ENCODE data around the gene IL23A.
"Not testable (repeated sequence)": the region's sequence is repeated elsewhere in the genome, so short reads cannot be mapped to it uniquely, and the experiment has no call there.

The IL23A gene

DNA sequence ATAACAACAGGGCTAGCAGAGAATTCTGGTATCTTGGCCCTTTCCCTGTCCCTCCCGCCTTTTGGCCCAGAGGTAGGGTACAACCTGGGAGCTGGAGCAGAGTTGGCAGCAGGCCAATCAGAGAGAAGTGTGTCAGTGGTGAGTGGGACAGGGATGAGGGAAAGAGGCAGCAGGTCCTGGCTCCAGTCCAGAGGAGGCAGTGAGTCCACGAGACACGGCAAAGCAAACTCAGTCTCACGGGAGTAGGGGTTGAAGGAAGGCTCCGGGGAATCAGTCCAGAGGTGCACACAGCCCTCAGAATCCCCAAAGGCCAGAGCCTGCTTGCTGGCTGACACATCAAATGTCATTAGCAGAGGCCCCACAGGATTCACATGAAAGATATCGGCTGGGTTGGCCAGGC is 12.2 kb upstream of the IL23A start:
- no peak for FAIRE-seq

DNA sequence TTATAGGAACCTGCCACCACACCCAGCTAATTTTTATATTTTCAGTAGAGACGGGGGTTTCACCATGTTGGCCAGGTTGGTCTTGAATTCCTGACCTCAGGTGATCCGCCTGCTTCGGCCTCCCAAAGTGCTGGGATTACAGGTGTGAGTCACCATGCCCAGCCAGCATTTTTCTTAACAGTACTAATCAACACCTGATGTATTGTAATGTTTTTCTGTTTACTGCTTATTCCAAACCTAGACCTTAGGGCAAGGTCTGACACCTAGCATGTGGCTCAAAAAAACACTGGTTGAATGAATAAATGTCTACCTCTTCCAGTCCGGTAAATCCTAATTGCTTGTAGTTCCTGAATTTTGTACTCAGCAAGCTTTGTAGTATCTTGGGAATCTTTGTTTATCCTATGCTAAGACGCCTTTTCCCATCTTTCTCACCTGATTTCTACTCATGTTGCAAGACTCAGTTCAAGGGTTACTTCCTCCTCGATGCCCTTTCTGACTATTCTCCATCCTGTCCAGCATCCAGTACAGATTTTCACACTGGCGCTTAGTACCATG is 7.7 kb upstream of the IL23A start:
- no peak for FAIRE-seq

DNA sequence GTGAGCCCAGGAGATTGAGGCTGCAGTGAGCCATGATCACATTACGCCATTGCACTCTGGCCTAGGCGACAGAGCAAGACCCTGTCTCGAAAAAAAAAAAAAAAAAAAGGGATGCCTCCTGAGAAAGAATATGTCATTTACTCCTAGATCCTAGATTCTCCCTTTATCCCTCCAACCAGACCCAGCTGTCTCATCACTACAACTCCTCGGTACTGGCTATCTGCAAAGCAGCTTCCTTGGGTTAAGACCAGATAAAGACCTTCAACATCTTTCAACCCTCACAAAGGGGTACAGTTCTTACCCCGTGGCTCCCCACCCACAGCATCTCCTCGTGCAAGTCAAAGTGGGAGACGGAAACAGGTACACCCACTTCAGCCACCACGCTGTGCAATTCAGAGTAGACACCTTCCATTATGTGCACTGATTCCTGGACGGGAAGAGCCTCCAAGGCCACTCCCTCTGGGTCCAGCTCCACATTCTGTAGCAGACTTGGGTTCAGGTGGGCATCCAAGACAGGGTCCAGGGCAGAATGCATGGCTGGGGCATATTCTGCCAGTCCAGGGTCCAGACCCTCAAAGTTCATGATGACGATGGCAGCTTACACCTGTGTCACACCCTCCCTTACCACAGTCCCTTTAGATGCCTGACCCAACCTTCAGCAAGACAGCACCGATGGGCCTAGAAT is 6.0 kb upstream of the IL23A start:
- no peak for FAIRE-seq

DNA sequence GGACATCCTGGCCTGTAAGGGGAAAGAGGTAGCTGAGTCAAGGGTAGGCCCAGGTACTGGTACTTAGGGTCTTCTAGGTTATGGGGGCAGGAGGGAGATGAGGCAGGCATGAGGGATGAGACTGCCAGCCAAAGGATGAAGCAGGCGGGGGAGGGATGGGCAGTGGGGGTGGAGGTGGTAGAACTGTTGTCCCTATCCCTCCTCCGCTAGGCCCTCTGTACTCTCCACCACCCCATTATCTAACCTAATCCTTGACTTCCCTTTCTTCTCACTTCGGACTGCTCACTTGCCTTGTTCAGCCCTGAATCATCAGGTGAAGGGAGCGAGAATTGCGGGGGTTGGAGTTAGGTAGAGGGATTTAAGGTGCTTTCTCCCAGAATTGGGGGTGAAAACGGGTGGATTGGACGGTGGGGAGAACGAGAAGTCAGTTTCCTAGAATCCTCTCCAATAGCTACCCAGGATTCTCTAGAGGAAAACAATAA is 5.4 kb upstream of the IL23A start:
- FAIRE-seq, result no peak

DNA sequence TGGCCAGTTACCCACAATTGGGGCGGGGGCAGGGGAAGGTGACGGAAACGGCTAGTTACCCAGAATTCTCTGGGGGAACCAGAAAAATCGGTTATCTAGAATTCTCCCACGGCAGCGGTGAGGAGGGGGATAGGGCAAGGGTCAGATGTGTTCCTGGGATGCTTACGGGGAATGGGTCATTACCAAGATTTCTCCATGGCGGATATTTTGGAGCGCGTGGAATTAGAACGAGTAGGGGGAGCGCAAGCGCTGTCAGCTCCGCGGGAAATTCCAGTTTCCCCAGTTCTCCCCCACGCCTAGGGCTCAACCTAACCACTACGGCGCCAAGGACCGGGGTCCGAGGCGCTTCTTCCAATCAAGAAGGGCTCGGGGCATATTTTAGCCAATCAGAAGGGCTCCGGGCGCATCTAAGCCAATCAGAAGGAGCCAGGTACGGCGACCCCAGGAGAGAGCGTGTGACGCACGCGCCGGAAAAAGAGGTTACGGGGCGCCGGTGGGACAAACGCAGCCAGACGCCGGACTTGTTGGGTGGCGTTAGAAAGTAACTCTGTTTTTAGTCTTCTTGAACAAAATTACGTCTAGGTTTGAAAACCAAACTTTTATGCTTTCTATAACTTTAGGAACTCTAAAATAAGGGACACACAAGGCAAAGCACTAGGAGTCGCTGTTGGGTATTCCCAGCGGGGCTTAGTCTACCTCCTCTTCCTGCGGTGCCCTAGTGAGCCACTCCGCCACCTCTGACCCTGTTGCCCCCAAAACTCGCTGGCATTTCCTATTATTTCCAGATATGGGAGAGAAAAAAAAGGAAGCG is 4.8 kb upstream of the IL23A start, which contains the start of gene PAN2:
PAN2 (minus strand) TSS at position 322 of the 811 bp plus-strand sequence. CDS start 906 bp downstream, outside the sequence.
- peak; percentile 24 for FAIRE-seq

DNA sequence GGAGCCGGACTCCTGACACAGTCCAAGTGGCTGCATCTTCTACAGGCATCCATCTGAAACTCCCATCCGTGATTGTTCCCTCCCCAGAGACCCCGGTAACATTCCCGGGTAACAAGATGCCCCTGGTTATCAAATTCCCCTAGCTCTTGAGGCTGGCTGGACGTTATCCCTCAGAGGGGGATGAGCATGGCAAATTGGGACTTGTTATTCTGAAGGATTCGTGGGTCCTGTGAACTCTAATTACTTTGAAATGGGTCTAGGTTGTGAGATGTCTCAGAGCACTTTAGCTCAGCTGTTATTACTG is 4.2 kb upstream of the IL23A start:
- no peak for FAIRE-seq

DNA sequence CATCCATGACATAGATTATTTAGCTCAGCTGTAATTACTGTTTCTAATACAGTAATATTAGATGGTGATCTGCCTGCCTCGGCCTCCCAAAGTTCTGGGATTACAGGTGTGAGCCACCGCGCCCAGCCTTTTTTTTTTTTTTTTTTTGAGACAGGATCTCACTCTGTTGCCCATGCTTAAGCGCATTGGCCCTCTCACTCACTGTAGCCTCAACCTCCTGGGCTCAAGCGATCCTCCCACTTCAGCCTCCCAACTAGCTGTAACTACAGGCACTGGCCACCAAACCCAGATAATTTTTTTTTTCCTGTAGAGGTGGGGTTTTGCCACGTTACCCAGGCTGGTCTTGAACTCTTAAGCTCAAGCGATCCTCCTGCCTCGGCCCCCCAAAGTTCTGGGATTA is 3.2 kb upstream of the IL23A start:
- FAIRE-seq, result not testable (repeated sequence)

DNA sequence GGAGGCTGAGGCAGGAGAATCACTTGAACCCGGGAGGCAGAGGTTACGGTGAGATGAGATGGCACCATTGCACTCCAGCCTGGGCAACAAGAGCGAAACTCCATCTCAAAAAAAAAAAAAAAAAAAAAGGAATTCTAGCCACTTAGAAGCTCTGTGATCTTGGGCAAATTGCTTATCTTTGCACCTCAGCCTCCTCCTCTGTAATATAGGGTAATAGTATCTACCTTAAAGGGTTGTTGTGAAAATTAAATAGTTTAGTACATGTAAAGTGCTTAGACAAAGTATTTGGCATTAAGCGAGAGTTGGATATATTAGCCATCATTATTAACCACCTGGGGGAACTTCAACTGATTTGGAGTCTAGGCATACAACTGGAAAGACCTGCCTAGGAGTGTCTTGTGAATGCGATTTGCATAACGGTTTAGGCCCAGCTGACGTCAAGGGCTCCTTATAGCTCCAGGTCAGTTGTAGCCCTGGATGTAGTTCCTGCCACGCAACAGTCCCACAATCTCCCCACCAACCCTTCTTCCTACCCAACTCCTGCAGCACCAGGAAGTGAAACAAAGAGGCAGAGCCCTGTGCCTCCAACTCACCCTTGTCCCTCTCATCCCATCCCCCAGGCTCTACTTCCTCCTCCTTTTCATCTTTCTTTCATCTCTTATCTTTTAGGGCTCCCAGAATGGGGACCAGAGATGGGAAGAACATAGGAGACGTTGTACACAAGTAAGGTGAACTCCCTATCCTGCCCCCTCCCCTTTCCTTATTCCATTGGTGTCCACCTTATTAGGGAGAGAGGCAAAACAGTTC is 2.1 kb upstream of the IL23A start:
- no peak for FAIRE-seq

DNA sequence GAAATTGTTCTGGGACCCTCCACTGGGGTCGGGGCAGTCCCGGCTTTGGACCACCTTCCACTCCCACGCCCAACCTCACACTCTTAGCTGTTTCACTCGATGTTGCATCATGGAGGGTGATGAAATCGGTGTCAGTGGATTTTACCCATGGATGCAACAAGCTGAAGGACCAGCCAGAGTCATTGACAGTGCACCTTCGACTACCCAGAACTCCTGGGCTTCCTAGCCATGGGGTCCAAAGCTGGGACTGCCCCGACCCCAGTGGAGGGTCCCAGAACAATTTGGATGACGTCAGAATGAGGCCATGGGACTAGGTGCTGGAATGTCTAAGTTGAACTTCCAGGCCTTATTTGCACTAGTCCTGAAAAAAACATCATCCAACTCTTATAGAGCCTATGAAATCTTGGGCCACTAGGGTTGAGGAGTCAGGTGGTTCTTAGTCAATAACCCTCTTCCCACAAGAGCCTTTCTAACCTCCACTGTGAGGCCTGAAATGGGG is 882 bp upstream of the IL23A start:
- FAIRE-seq, result no peak

DNA sequence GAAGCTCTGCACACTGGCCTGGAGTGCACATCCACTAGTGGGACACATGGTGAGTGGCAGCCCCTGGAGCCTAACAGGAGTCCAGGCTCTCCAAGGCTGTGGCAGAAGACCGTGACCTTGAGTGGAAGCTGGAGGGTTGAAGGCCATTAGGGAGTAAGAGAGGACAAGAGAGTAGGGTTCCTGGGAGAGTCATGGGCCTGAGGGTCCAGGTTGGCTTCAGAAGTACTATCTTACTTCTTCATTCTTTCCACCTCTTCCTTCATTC is 406 bp downstream of the IL23A start:
- no peak for FAIRE-seq

DNA sequence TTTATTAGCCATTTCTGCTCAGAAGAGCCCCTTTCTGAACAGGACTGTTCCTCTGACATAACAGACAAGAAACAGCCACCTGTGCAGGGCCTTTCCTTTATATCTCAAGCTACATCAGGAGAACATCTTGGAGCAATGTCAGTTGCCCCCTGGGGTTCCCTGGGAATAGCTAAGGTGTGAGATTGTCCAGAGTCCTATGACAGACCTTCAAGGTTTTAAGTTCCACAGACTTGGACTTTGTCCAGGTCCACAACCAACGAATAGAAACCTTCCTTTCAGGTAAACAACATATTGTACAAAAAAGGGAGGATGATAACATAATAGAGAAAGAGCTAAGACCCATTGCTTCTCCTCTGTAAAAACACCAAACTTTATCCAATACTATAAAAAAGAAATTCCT is 2.9 kb downstream of the IL23A start:
- no peak for FAIRE-seq

DNA sequence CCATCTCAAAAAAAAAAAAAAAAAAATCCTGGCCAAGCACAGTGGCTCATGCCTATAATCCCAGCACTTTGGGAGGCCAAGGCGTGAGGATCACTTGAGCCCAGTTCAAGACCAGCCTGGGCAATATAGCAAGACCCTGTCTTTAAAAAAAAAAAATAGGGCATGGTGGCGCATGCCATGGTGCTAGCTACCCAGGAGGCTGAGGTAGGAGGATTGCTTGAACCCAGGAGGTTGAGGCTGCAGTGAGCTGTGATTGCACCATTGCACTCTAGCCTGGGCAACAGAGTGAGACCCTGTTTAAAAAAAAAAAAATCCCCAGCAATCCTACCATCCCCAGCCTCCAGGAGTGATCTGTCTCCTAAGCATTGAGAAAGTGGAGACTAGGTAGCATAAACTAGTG is 3.6 kb downstream of the IL23A start:
- not testable (repeated sequence) for FAIRE-seq

DNA sequence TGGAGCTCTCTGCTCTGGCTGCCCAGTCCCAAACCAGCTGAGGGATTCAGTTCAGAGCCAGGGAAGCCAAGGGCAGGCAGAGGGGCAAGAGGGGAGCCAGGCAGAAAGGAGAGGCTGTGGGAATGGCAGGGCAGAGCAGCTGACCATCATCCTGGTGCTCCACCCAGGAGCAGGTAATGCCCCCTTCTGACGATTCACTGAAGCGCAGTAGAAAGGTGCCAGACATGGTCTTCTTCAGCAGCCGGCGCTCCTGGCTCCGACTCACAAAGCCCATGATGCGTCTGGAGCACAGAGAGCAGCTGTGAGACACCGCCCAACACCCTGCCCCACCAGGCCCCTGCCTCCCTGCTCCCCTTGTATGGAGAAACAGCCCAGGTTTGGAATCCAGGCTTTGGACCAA is 8.0 kb downstream of the IL23A start:
- no peak for FAIRE-seq

DNA sequence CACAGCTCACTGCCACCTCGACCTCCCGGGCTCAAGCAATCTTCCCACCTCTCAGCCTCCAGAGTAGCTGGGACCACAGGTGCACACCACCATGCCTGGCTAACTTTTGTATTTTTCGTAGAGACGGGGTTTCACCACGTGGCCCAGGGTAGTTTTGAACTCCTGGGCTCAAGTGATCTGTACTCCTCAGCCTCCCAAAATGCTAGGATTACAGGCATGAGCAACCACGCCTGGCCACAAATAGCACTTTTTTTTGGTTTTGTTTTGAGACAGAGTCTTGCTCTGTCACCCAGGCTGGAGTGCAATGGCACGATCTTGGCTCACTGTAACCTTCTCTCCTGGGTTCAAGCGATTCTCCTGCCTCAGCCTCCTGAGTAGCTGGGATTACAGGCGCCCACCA is 8.6 kb downstream of the IL23A start:
- not testable (repeated sequence) for FAIRE-seq

DNA sequence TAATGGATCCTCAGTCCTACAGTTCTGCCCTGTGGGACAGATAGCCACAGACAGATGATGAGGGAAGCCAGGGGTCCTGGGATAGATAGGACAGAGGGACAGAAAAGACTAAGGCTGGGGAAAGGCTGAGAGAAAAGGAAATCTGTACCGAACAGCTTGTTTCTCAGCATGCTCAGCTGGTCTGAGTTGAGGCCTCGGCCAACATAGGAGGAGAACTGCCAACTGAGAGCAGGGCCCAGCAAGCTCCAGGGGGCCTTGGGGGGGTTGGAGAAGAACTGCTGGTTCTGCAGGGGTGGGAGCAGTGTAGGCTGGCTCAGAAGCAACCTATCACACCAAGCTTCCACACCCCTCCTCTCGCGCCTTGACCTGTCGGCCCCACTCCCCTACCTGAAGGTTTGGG is 10.1 kb downstream of the IL23A start:
- FAIRE-seq, result no peak

DNA sequence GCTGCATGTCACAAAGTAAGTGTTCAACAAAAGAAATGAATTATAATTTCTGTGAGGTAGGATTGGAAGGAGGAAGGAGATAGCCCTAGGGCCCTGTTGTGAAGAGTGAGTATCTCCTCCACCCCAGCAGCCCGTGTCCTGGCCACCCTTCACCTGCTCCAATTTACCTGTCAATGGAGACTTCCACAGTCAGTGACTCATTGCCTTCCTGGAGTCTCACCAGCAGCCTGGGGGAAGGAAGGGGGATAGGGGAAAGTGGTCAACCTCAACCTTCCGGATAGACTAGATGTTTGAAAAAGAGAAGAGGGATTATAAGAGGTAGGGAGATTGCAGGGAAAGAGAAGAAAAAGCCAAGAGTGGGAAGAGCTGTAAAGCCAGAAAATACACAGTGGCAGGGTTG is 12.0 kb downstream of the IL23A start:
- FAIRE-seq, result no peak

DNA sequence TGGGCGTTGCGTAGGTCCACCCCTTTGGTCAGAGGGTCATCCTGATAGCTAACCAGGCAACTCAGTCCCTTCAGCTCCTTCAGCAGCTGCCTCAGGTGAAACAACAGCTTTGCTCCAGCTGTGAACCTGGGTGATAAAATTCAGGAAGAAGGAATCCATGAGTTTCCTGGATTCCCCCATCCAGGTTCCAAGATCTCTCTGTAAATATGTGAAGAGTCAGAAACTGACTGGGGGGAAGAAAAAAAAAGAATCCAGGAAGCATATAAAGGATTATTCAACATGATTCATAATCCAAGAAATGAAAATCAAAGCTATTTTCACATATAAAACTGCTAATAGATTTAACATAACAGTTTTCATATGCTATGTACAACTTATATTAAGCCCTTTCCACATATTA is 12.6 kb downstream of the IL23A start:
- FAIRE-seq, result no peak

DNA sequence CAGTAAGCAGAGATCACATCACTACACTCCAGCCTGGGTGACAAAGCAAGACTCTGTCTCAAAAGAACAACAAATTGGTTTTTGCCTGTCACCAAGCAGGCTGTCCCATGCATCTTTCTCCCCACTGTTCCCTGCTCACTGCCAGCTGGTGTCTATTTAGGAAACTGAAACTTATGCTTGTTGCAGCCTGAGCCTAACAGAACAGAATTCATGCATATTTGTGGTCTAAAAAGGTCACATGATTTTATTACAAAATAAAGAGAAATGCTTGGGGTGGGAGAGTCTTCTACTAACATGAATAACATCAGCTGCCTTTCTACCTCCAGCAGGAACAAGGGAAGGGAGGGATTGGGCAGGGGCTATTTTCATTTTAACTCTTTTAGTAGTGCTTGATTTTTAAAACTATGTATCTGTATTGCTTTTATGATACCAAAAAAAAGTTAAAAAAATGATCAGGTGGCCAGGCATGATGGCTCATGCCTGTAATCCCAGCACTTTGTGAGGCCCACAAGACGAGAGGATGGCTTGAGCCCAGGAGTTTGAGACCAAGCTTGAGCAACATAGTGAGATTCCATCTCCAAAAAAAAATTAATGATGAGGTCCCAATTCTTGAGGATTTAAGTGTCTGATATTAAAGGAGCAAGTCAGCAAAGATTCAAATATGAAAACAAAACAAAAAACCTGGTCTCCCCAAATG is 20.3 kb downstream of the IL23A start:
- no peak for FAIRE-seq

DNA sequence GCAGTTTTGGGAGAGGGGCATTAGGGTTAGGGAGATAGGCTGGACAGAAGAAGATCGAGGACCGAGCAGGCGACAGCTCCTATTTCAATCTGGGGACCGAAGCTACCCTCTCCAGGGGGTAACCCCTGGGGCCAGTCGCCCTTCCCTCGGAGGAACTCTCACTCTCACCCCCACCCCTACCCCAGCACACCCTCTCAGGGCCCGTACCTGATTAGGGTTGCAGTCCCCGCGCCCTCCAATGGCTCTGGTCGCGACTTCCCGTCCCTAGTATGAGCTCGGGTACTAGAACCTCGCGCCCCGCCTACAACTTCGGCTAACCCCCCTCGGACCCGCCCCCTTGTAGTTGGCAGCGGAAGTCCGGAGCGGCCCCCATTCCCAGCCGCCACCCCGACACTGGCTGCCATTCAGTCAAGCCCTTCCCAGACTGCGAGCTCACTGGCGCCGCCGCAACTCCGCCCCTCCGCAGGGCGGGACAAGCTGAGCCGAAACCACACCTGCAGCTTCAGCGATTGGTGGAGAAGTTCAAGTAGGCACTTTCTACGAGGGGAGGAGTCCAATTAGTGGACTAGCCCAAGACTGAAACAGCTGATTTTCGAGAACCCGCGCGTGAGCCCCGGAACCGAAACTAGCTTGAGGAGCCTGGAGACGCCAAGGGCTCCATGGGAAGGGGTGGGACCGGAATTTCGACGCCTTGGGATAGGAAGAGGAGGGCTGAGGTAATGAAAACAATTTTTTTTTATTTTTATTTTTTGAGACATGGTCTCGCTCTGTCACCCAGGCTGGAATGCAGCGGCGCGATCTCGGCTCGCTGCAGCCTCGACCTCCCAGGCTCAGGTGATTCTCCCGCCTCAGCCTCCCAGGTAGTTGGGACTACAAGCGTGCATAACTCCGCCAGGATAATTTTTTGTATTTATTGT is 21.4 kb downstream of the IL23A start, which contains the start of gene STAT2:
STAT2 (minus strand) TSS at position 257 of the 917 bp plus-strand sequence. CDS start 3,536 bp downstream, outside the sequence.
- peak; percentile 95 for FAIRE-seq

DNA sequence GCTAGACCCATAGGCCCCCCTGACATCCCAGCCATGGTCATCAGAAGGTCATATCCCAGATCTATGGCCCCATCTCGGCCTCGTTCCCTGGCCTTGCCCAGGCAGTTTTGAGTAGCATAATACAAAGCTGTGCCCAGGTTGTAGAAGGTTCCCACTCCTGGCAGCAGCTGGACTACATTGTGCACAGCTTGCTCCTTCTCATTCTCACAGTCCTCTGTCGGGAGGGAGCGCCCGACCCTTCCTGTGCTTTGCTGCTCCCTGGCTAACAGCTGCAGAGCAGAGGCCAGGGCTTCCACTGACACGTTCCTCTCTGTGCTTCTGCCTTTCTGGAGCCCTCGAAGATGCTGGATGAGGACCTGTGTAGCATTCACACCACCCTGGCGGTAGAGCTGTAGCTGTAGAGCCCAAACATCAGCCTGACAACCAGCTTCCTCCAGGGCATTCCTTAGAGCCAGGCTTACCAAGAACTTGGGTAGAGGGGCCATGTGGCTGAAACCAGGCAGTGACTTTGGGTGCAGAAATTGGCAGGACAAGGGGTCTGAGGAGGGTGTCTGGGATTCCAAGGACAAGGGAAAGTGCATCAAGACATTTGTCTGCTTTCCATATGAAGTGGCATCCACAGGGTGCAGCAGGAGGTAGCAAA is 22.9 kb downstream of the IL23A start:
- no peak for FAIRE-seq
